ENCODE data around the gene CD55.

GRCh38 chr1:207282058-207282457 is 39.4 kb upstream of the CD55 start:
- TF ChIP-seq CTCF (IDR thresholded peaks at IDR 0.05; ENCODE audit: insufficient read depth, low read length) (no peak), REST (IDR thresholded peaks at IDR 0.05; ENCODE audit: insufficient replicate concordance, low read depth) (no peak)
